GM18867 (cell line): ENCODE results near the gene BANP.
"Not testable (repeated sequence)": the region's sequence is repeated elsewhere in the genome, so short reads cannot be mapped to it uniquely, and the experiment has no call there.

ENCODE experiments used
- ATAC-seq: cut with Tn5 transposase; IDR thresholded peaks from one replicate; pipeline ENCODE4 v1.9.1; 2021; ENCODE audit warnings: mild to moderate bottlenecking, moderate library complexity; ENCODE audit not compliant: unreplicated experiment

BANP gene

DNA sequence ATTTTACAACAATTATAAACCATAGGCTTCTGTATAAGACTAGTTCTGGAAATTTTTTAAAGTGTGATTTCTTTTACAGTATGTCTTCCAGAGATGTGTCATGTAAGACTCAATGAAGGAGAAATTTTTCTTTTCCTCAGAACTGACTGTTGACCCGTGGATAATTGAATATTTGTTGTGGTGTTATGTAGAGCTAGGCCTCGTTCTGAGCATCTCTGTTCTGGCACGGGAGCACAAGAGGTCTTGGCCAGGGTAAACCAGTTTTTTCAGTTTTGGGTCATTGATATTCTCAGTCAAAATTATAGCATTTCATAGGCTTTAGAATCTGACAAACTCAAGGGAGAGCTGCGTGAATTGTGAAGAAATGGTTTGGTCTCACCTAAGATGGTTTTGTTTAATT is 39.0 kb downstream of the BANP start:
- not testable (repeated sequence) for ATAC-seq

DNA sequence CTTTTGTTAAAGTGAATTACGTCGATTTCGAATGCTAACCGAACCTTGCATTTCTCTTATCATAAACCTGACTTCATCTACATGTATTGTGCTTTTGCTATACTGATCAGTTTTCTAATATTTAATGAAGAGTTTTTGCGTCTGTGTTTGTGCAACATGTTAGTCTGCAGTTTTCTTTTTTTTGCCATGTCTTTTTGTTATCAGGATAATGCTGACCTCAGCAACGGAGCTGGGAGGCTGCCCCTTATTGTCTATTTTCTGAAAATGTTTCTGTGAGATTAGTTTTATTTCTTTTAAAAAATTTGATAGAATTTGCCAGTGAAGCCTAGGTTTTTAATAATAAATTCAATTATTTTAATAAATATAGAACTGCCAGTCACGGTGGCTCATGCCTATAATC is 40.9 kb downstream of the BANP start:
- not testable (repeated sequence) for ATAC-seq

DNA sequence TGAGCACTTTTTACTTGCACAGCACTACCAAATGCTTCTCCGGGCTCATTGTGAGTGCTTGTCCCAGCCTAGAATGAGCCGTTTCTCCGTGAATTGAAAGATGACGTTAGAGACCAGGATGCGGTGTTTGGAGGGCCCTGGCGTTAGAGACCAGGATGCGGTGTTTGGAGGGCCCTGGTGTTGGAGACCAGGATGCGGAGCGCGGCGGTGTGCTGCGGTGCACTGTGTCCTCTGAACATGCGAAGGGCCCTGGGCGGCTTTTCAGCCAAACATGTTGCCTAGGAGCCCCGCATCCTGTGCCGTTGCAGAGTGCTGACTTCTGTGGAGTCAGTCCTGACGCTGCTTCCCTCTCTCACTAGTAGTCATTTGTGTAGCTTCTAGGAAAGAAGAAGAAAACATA is 42.7 kb downstream of the BANP start:
- ATAC-seq: no peak

DNA sequence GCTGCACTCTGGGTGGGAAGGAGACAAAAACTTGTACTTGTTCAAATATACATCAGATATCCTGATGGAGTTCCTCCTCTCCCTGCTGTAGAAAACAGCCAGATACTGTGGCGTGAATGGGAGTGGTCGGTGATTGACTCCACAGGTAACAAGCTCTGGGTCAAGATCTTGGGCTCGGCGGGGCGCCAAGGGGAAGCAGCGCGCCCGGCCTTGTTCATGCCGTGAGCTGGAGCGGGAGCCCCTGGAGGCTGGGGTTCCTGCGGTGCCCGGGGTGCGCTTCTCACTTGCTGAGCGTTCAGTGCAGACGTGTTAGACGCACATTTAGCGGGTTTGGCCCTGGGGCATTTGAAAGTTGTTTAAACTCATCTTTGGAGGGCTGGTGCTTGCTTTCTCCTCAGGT is 44.4 kb downstream of the BANP start:
- no peak for ATAC-seq

DNA sequence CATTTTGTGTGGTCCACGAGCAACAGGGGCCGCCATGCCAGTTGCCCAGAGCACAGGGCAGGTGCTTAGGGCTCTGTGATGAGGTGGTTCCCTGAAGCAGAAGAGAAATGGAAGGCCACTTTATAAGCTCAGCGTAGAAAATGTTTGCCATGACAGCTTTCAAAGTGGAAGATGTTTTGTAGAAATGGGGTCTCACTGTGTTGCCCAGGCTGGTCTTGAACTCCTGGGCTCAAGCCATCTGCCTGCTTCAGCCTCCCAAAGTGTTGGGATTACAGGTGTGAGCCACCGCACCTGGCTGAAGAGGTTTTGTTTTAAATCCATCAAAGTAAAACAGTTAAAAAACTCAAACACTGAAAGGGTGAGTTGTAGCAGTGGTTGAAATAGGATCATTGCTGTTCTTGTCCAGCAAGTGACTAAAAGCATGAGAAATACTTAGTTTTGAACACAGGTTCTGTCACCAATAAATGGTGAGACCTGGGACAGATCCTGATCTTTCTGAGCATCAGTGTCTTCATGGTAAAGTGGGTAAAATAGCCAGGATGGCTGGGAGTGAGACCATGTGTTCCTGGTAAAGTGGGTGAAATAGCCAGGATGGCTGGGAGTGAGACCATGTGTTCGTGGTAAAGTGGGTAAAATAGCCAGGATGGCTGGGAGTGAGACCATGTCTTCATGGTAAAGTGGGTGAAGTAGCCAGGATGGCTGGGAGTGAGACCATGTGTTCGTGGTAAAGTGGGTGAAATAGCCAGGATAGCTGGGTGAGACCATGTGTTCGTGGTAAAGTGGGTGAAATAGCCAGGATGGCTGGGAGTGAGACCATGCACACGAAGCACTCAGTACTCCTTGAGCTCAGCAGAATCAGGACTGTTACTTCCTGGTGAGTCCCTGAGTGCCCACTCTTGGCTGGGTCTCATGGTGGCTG is 46.0 kb downstream of the BANP start:
- ATAC-seq: no peak

DNA sequence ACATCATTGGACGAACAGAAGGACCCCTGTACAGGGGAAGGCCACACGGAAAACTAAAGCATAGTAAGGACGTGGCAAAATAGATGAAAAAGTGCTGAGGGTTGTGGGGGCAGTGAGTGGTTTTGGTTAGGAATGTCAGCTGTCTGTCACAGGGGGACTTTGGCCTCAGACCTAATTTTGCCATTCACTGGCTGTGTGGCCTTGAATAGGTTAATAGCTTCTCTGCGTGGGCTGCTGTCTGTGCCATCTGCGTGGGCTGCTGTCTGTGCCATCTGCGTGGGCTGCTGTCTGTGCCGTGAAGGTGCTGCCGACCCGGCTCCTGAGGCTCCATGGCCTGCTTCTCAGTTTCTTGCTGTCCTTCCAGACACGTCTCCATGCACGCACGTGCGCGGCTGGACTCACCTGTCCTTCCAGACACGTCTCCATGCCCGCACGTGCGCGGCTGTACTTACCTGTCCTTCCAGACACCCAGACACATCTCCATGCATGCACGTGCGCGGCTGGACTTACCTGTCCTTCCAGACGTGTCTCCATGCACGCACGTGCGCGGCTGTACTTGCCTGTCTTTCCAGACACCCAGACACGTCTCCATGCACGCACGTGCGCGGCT is 47.1 kb downstream of the BANP start:
- ATAC-seq: not testable (repeated sequence)

DNA sequence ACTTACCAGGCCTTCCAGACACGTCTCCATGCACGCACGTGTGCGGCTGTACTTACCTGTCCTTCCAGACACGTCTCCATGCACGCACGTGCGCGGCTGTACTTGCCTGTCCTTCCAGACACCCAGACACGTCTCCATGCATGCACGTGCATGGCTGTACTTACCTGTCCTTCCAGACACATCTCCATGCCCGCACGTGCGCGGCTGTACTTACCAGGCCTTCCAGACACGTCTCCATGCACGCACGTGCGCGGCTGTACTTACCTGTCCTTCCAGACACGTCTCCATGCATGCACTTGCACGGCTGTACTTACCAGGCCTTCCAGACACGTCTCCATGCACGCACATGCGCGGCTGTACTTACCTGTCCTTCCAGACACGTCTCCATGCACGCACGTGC is 47.8 kb downstream of the BANP start:
- not testable (repeated sequence) for ATAC-seq

DNA sequence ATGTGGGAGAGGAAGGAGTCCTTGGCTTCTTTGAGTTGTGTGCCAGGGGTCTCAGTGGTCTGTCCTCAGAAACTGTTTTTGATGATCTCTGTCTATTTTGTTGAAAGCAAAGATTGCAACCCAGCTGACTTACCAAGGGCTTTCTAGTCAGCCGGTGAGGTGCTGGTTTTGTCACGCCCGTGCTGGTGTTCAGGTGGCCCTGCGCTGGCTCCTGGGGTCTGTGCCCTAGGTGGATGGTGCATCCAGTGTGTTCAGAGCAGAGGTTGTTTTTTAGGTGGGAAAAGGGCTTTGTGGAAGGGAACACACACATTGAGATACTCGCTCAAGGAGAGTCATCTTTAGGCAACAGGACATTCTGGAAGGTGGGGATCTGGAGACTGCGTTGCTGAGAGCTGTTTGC is 51.0 kb downstream of the BANP start:
- ATAC-seq: no peak

DNA sequence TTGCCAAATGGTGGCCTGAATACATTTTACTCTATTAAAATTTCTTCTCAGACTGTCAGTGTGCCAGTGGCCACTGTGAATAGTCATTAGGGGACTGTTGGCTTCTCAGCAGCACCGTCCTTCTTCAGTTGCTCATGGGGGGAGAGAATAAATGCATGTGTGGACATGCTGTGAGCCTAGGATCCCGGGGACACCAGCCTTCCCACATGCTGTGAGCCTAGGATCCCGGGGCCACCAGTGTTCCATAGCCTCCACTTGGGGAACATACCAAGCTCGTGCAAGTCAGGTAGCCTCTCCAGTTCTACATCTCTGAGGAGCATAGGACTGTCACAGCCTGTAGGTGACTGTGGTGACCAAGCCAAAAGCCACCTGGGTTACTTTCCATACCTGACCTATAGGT is 51.5 kb downstream of the BANP start:
- no peak for ATAC-seq

DNA sequence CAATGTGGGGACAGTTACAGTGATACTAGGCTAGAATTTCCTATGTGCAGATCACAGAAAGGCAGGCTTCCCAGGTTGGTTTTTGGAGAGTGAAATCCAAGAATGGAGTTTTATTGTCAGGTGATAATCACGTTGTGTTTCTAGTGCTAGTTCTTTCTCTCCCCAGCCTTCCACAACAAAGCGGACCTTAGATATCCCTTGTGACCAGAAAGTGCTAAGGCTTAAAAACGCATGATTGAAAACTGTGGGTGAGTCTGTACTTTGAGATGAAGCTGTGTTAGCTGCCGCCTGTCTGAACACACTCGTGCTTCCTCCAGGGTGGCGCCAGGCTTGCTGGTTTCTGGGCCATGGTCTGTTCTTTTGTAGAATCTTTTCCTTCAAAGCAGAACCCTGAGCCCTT is 52.1 kb downstream of the BANP start:
- ATAC-seq: no peak

DNA sequence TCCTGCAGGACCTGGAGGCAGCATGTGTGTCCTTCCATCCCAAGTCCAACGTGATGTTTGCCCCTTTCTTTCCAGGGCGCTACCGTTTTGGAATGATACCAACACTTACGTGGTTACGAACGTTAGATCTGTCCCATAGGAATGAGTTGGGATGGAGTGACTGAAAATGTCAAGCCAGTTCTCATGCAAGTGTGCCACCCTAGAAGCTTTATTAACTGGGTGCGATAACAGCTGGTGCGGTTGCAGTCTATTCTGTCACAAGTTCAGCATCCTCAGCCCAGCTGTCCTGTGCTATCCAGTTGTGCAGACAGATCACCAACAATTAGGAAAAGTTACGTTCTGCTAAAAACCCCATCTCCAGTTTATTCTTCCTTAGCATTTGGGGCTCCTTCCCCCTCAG is 52.5 kb downstream of the BANP start:
- ATAC-seq: no peak

DNA sequence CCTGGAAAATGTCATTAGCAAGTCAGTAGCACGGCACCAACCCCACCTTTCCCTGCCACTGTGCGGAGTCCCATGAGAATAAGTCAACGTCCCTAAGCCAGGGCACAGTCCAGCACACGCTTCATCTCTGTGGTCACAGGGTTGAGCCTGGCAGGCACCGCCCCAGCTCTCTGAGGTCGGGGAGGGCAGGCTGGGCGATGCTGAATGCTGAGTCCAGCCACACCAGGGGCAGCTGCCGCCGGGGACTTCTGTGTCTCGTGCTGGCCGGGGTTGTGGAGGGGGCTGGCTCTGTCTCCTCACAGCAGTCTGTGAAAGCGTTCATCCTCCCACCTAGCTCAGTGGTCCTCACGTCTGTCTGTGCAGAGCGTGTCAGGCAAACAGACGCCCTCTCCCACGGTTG is 53.2 kb downstream of the BANP start:
- ATAC-seq: no peak

DNA sequence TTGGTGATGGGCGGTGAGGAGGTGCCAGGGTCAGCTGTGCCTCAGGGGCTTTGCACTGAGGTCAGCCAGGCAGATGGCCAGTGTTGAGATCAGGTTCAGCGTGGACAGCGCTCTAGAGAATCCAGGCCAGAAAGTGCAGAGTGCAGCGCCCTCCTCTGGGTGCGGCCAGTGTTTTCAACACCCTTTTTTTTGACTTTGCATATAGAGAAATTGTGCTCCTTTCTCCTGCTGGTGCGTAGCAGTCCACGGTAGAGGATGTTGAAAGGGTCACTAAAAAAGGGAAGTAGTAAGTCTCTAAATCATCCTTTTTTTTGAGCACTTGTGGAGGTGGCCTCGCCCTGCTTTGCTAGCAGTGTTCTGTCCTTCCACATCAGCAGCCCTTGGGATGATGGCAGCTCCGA is 53.9 kb downstream of the BANP start:
- ATAC-seq: no peak

DNA sequence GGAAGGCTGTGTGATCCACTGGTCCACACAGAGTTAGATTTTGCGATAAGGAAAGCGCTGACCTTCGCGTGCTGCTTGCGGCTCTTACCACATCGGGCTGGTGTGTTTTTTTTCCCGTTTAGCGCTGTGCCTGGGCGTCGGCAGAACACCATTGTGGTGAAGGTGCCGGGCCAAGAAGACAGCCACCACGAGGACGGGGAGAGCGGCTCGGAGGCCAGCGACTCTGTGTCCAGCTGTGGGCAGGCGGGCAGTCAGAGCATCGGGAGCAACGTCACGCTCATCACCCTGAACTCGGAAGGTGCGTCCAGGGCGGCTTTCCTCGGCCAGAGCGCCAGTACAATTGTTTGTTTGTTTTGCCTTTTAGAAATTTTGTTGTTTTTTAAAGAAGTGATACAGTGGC is 54.7 kb downstream of the BANP start:
- no peak for ATAC-seq

DNA sequence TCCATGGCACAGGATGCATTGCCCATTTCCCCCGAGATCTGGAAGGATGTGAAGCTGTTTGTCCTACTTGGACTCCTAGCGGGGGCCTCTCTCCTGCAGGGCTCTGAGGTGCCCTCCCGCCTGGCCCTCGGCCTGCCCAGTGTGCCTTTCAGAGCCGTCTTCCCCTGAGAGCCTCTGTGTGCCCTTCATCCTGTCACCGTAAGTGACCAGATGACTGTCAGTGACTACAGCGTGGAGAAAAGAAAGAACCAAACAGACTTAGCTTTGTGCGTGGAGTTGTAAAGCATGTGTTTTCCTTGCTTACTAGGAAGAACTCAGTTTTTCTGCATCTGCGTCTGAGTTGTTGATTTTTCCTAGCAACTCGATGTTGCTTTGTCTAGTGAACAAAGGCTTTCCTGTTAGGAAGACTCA is 56.1 kb downstream of the BANP start:
- no peak for ATAC-seq

DNA sequence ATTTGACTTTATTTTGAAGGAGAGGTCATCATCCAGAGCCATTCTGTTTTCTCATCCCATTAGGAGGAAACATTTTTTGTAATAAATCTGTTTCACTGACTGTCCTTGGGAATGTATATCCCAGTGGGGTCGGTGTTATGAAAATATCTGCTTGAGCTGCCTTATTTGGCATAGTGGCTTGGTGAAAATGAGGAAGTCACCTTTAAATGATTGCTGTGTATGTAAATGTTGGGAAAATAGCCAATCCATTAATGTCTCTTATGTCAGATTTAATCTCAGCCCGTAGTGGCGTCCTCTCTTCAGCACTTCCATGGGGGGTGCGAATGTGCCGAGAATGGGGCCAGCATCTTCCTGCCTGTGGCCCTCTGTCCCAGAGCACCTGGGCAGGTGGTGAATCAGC is 57.6 kb downstream of the BANP start:
- no peak for ATAC-seq

DNA sequence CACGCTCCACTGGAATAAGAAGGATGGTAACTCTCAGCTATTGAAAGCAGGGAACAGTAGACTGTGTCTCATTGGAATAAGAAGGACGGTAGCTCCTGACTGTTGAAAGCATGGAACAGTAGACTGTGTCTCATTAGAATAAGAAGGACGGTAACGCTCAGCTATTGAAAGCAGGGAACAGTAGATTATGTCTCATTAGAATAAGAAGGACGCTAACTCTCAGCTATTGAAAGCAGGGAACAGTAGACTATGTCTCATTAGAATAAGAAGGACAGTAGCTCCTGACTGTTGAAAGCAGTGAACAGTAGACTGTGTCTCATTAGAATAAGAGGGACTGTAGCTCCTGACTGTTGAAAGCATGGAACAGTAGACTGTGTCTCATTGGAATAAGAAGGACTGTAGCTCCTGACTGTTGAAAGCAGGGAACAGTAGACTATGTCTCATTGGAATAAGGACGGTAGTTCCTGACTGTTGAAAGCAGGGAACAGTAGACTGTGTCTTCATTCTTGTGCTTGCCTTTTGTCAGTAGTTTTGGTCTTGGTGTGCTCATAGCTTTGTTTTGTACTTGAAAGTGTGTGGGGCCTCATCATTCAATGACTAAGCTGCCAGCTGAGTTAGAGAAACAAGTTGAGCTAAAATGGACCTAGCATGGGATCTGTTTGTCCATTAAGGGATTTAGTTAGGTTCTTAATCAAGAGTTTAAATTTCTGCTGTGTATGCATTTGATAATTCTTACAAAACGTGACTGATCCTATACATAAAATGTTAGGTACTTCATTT is 58.5 kb downstream of the BANP start:
- ATAC-seq: no peak

DNA sequence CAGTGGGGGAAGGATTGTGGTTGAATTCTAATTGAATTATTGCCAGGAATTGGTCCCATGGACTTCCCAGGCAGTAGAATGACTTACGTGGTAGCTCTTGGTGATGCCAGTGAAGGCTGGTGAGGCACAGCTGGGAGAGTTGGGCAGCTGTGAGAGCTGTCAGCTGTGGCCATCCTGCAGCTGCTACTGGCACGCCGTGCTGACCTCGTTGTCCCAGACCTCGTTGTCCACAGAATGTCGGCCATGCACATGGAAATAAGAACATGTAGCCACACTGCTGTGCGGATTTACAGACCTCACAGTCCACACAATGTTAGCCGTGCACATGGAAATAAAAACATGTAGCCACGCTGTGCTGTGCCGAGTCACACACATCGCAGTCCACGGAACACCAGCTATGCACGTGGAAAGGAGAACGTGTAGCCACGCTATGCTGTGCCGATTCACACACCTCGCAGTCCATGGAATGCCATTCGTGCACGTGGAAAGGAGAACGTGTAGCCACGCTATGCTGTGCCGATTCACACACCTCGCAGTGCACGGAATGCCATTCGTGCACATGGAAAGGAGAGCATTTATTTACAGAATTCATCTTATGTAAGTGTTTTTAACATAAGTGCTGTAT is 59.2 kb downstream of the BANP start:
- no peak for ATAC-seq

DNA sequence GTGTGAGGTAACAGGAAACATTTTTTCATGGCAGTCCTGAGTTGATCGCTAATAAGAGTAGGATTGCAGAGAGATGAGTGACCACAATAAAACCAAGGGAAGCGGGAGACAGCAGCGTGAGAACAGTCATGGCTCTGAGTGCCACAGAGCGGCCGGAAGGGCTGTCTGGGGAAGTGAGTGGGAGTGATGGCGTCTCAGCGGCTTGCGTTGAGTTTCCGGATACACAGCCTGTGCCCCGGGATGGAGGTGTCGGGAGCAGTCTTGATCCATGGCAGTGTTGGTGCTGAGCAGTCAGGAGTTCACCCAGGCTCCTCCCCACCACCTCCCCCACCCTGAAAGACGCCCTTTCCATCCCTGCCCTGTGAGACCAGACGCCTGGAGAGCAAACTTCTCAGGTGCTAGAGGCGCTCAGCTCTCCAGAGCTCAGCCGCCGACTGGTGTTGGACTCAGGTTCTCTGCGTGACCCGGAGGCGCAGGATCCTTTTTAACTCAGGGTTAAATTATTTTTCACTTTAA is 59.8 kb downstream of the BANP start:
- no peak for ATAC-seq

DNA sequence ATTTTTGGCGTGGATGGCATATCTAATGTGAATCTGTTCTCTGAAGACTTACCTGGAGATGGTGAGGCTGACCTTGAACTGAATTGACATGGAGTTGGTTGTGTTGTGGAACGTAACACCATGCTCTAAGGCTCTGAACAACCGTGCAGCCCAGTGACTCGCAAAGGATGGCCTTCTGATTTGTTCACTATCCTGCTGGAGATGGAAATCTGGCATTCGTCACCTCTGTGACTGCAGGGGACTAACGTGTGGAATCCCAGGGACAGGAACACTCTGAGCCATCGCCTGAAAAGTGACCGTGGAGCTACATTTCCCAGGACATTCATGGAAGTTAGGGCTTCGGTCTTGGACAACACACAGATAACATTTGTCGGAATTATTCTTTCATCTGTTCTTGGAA is 61.1 kb downstream of the BANP start:
- ATAC-seq: no peak

DNA sequence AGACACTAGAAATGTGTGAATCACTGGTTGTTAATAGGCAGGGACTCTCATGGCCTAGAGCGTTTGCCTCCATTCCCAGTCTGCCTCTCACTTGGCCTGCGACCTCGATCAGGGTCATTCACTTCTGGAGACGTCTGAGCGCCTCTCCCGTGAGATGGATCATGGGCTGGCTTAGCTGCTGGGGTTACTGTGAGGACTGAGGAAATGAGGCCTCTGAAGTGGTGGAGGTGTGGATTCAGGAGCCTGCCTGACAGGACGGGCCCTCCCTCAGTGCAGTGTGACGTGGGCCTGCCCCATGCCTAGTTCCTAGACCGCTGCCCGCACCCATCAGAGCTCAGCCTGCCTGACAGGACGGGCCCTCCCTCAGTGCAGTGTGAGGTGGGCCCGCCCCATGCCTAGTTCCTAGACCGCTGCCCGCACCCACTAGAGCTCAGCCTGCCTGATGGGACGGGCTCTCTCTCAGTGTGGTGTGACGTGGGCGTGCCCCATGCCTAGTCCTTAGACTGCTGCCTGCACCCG is 61.9 kb downstream of the BANP start:
- ATAC-seq: no peak
